HEK293 (cell line): ENCODE results near the gene SYNGAP1.

Experiments used
- CTCF ChIA-PET: fragments of 350-600 bp; formaldehyde crosslinking; extraction: SDS; loops from one replicate; lab custom pipeline; 2021; ENCODE audit warnings: antibody characterized with exemption; lab: Yijun Ruan, JAX
- POLR2A ChIA-PET: fragments of 300-600 bp; formaldehyde crosslinking; extraction: SDS; loops from one replicate; lab custom pipeline; 2020; ENCODE audit warnings: antibody characterized with exemption, inconsistent platforms; lab: Yijun Ruan, JAX
- H3K27ac ChIP-seq: fragments of 200-500 bp; sonication (Bioruptor generic); 2 replicates; pipeline ENCODE4 v1.5.1; 2014; ENCODE audit warnings: low read depth, low read length, control low read depth, inconsistent platforms; ENCODE audit errors: extremely low read depth
- H3K36me3 ChIP-seq, 2 experiments: fragments of 200-500 bp in 1 of 2; sonication (Bioruptor generic) in 1 of 2; 1 replicate in 1 of 2; 2 replicates in 1 of 2; pipeline ENCODE4 v1.5.1; 2014 to 2017; ENCODE audit warnings: inconsistent platforms in 2 of 2, low read length in 2 of 2; ENCODE audit not compliant: control insufficient read depth in 2 of 2, insufficient read depth in 1 of 2
- H3K4me1 ChIP-seq: fragments of 200-500 bp; sonication (Bioruptor generic); 2 replicates; pipeline ENCODE4 v1.5.1; 2014; ENCODE audit warnings: mild to moderate bottlenecking, low read length, inconsistent platforms; ENCODE audit not compliant: control insufficient read depth, insufficient read depth
- H3K4me3 ChIP-seq: 2 replicates; pipeline ENCODE4 v1.5.1; 2011; ENCODE audit warnings: low read depth, mild to moderate bottlenecking, control low read depth, low read length, moderate library complexity
- H3K9me3 ChIP-seq: fragments of 200-500 bp; sonication (Bioruptor generic); 2 replicates; pipeline ENCODE4 v1.5.1; 2014; ENCODE audit warnings: low read depth, low read length, inconsistent platforms; ENCODE audit not compliant: control insufficient read depth, insufficient read depth
- EGR2 ChIP-seq: fragments of 450-650 bp; formaldehyde crosslinking; IDR thresholded peaks from 2 replicates; pipeline ENCODE4 v1.5.1; 2016; ENCODE audit warnings: low read depth, missing biosample characterization, missing genetic modification characterization
- GLI4 ChIP-seq: fragments of 450-650 bp; formaldehyde crosslinking; IDR thresholded peaks from 2 replicates; pipeline ENCODE4 v1.5.1; 2016; ENCODE audit warnings: missing biosample characterization, missing genetic modification characterization
- KLF17 ChIP-seq: fragments of 450-650 bp; formaldehyde crosslinking; IDR thresholded peaks from 2 replicates; pipeline ENCODE4 v1.5.1; 2016; ENCODE audit warnings: missing biosample characterization, missing genetic modification characterization
- PATZ1 ChIP-seq: fragments of 450-650 bp; formaldehyde crosslinking; IDR thresholded peaks from 2 replicates; pipeline ENCODE4 v1.5.1; 2016; ENCODE audit warnings: missing biosample characterization, missing genetic modification characterization
- PRDM10 ChIP-seq: fragments of 450-650 bp; formaldehyde crosslinking; IDR thresholded peaks from 2 replicates; pipeline ENCODE4 v1.5.1; 2016; ENCODE audit warnings: missing biosample characterization, missing genetic modification characterization
- SALL2 ChIP-seq: fragments of 450-650 bp; formaldehyde crosslinking; IDR thresholded peaks from 2 replicates; pipeline ENCODE4 v1.5.0; 2017; ENCODE audit warnings: missing biosample characterization, mild to moderate bottlenecking, missing genetic modification characterization, borderline replicate concordance
- ZBTB11 ChIP-seq: fragments of 450-650 bp; formaldehyde crosslinking; conservative IDR thresholded peaks from 2 replicates; pipeline ENCODE4 v1.5.1; 2016; ENCODE audit warnings: low read depth, missing biosample characterization, missing genetic modification characterization
- ZFP69B ChIP-seq: fragments of 450-650 bp; formaldehyde crosslinking; IDR thresholded peaks from 2 replicates; pipeline ENCODE4 v1.5.1; 2016; ENCODE audit warnings: missing biosample characterization, missing genetic modification characterization
- ZNF18 ChIP-seq: fragments of 450-650 bp; formaldehyde crosslinking; IDR thresholded peaks from 2 replicates; pipeline ENCODE4 v1.5.1; 2016; ENCODE audit warnings: missing biosample characterization, missing genetic modification characterization
- ZNF274 ChIP-seq, 2 experiments: fragments of 200-500 bp in 1 of 2; fragments of 450-650 bp in 1 of 2; sonication (Bioruptor generic) in 1 of 2; formaldehyde crosslinking in 1 of 2; IDR thresholded peaks; 2 replicates each; pipeline versions ENCODE4 v1.5.1 to v1.6.1; 2014 to 2016; ENCODE audit warnings: borderline replicate concordance in 1 of 2, inconsistent platforms in 1 of 2, low read length in 1 of 2, missing biosample characterization in 1 of 2, missing genetic modification characterization in 1 of 2
- ZNF391 ChIP-seq: fragments of 450-650 bp; formaldehyde crosslinking; IDR thresholded peaks from 2 replicates; pipeline ENCODE4 v1.5.1; 2016; ENCODE audit warnings: low read depth, missing biosample characterization, missing genetic modification characterization, borderline replicate concordance
- ZNF398 ChIP-seq: fragments of 450-650 bp; formaldehyde crosslinking; IDR thresholded peaks from 2 replicates; pipeline ENCODE4 v1.5.1; 2017; ENCODE audit warnings: missing biosample characterization, missing genetic modification characterization
- ZNF449 ChIP-seq: fragments of 450-650 bp; formaldehyde crosslinking; IDR thresholded peaks from 2 replicates; pipeline ENCODE4 v1.5.1; 2017; ENCODE audit warnings: missing biosample characterization, mild to moderate bottlenecking, missing genetic modification characterization, moderate library complexity
- ZNF521 ChIP-seq: fragments of 450-650 bp; formaldehyde crosslinking; IDR thresholded peaks from 2 replicates; pipeline ENCODE4 v1.5.1; 2017; ENCODE audit warnings: missing biosample characterization, mild to moderate bottlenecking, missing genetic modification characterization
- ZNF600 ChIP-seq: fragments of 450-650 bp; formaldehyde crosslinking; IDR thresholded peaks from 2 replicates; pipeline ENCODE4 v1.5.1; 2016; ENCODE audit warnings: missing biosample characterization, missing genetic modification characterization
- ZNF654 ChIP-seq: fragments of 450-650 bp; formaldehyde crosslinking; IDR thresholded peaks from 2 replicates; pipeline ENCODE4 v1.5.1; 2016; ENCODE audit warnings: low read depth, missing biosample characterization, missing genetic modification characterization
- ZSCAN18 ChIP-seq: fragments of 450-650 bp; formaldehyde crosslinking; IDR thresholded peaks from 2 replicates; pipeline ENCODE4 v1.5.1; 2016; ENCODE audit warnings: missing biosample characterization, missing genetic modification characterization

The SYNGAP1 gene

GRCh38 chr6:33428224-33428965 is 8.5 kb downstream of the SYNGAP1 start:
- H3K4me3 ChIP-seq: peak overlapping the region; percentile 49
- no peaks in the 10 kb centered on the region for H3K36me3 ChIP-seq
- H3K4me1 ChIP-seq: peaks cover 14% of the 10 kb centered on the region
- POLR2A ChIA-PET: interaction anchor here (0.7 to 1.4 kb wide), 3 partner anchors 18 to 151 kb away, joined by 3 to 8 read pairs (median 4); partner anchors contain the start of genes B3GALT4, PHF1 and ZBTB9
- peak overlapping the region; percentile 19; the same call in 1 of the 2 replicates for H3K27ac ChIP-seq
- CTCF ChIA-PET: interaction anchor here (0.6 to 1.3 kb wide), 4 partner anchors 10 to 152 kb away, joined by 3 to 4 read pairs (median 3); partner anchors contain the start of gene BAK1
- H3K9me3 ChIP-seq: no peaks in the 10 kb centered on the region
- TF ChIP-seq SALL2 (tag by site-specific recombination) (no peak), ZNF274 (IDR thresholded peaks at IDR 0.05; ENCODE audit: low read length) (no peak), ZNF274 (tag by site-specific recombination; IDR thresholded peaks at IDR 0.05; ENCODE audit: borderline replicate concordance) (no peak), ZNF398 (tag by site-specific recombination) (peak; percentile 85), PRDM10 (tag by site-specific recombination) (no peak), ZNF654 (tag by site-specific recombination) (no peak), ZFP69B (tag by site-specific recombination) (no peak), ZNF600 (peak; percentile 78), ZBTB11 (tag by site-specific recombination) (peak; percentile 69; the same call in 1 of the 2 replicates), ZNF449 (tag by site-specific recombination) (no peak), ZNF521 (tag by site-specific recombination) (no peak), EGR2 (tag by site-specific recombination) (peak; percentile 74), ZNF18 (tag by site-specific recombination) (0 out of 2 replicates have a peak, but pooled peaks have one; percentile 16), ZNF391 (tag by site-specific recombination) (peak; percentile 57; the same call in 1 of the 2 replicates), PATZ1 (tag by site-specific recombination) (peak; percentile 16), GLI4 (tag by site-specific recombination) (no peak), KLF17 (peak; percentile 28; the same call in 1 of the 2 replicates), ZSCAN18 (no peak)
